Naive B cell (primary cell): ENCODE measurements around the gene ANO10. TPM values are rescaled to one million over a fixed set of nuclear protein-coding genes. Genes with fewer than 3 reads are reported as not detected.
A peak's percentile ranks its signal among the peaks of the same experiment; 100 is the strongest.
"Not testable (repeated sequence)": the region's sequence is repeated elsewhere in the genome, so short reads cannot be mapped to it uniquely, and the experiment has no call there.

ENCODE experiments used
- ATAC-seq, 2 donors: fragments of 150-1000 bp; cut with Tn5 transposase; 2 replicates each; pipeline ENCODE4 v1.10.0; 2021; ENCODE audit warnings: low read depth in 2 of 2, mild to moderate bottlenecking in 2 of 2, moderate library complexity in 2 of 2
- DNase-seq: peaks from one replicate; pipeline ENCODE4 v3.0.0; 2022
- H3K27ac Mint-ChIP-seq, 6 donors: one replicate each; pipeline ENCODE4 v1.8.0; 2020 to 2022; ENCODE audit warnings: mild to moderate bottlenecking in 6 of 6, mixed read lengths in 6 of 6, moderate library complexity in 5 of 6, inconsistent platforms in 2 of 6
- H3K27me3 Mint-ChIP-seq, 3 donors: one replicate each; pipeline ENCODE4 v1.8.0; 2021 to 2022; ENCODE audit warnings: mixed read lengths in 3 of 3, mild to moderate bottlenecking in 1 of 3
- H3K36me3 Mint-ChIP-seq, 2 donors: one replicate each; pipeline ENCODE4 v1.8.0; 2020 to 2022; ENCODE audit warnings: mixed read lengths in 2 of 2, inconsistent platforms in 1 of 2, mild to moderate bottlenecking in 1 of 2
- H3K4me1 Mint-ChIP-seq, 3 donors: one replicate each; pipeline ENCODE4 v1.8.0; 2020 to 2022; ENCODE audit warnings: mixed read lengths in 3 of 3, inconsistent platforms in 1 of 3, mild to moderate bottlenecking in 1 of 3, moderate library complexity in 1 of 3
- H3K4me3 Mint-ChIP-seq, 8 donors: one replicate each; pipeline ENCODE4 v1.8.0; 2020 to 2022; ENCODE audit warnings: mild to moderate bottlenecking in 8 of 8, mixed read lengths in 8 of 8, moderate library complexity in 8 of 8, inconsistent platforms in 2 of 8
- H3K9me3 Mint-ChIP-seq, 7 donors: one replicate each; pipeline ENCODE4 v1.8.0; 2020 to 2022; ENCODE audit warnings: mixed read lengths in 7 of 7, mild to moderate bottlenecking in 5 of 7, inconsistent platforms in 2 of 7, moderate library complexity in 1 of 7
- polyA plus RNA-seq, 6 donors: library from polyadenylated mRNA; unstranded; fragments of 300-500 nt; fragmentation: Illumina TruSeq; gene quantifications; one replicate each; pipeline ENCODE4 v1.2.3, GENCODE V29; 2021; ENCODE audit warnings: low read depth in 6 of 6

Gene ANO10
- polyA plus RNA-seq, 6 donors from 2014 or later = 2.9 to 5.1 (median 3.8) TPM

DNA sequence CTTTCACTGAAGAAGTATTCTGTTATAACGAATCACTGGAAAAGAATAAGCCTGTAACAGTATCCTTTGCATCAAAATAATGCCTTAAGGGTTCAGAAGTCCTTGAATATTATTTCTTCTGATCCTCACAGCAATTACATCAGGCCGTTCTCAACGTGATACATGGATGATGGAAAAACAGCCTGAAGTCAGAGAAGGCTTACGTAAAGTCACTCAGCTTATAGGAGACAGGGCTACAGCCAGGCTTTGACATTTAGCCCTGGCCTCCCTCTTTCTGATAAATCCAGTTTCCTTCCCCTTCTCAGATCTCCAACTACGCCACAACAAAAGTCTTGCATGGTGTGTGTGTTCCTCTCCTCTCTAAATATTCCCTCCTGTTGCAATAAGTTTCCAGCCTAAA lies 131.9 kb downstream of the ANO10 start:
- Mint-ChIP-seq H3K4me1 (no peaks in the 10 kb centered on the region), H3K9me3 (peaks cover 0 to 7% (median 0%) of the 10 kb centered on the region in 7 donors), H3K4me3 (no peak overlapping the region), H3K27me3 (no peaks in the 10 kb centered on the region), H3K27ac (no peak overlapping the region), H3K36me3 (no peaks in the 10 kb centered on the region)
- no peak for ATAC-seq
- DNase-seq = no peak

DNA sequence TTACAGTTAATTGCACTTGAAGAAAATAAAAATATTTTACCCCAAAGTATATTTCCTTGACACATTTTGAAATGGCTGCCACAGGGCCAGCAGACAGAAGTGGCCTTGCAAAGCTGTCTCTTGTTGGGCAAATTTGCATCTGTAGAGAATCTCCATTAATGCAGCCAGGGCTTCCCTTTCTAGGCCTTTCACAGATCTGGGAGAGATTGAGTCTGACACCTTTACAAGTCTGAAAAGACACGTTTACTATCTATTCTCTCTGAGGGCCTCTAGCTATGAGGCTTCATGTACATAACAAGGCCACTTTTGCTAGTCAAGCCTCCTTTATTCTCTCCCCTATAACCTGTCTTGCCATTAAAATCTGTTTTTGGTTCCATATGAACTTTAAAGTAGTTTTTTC lies 135.9 kb downstream of the ANO10 start:
- H3K27me3 Mint-ChIP-seq = no peaks in the 10 kb centered on the region
- H3K36me3 Mint-ChIP-seq = no peaks in the 10 kb centered on the region
- H3K4me3 Mint-ChIP-seq = no peak overlapping the region
- peaks cover 0 to 5% (median 0%) of the 10 kb centered on the region in 7 donors for H3K9me3 Mint-ChIP-seq
- ATAC-seq (no peak), DNase-seq (no peak)
- H3K27ac Mint-ChIP-seq = no peak overlapping the region
- no peaks in the 10 kb centered on the region for H3K4me1 Mint-ChIP-seq

GRCh38 chr3:43484926-43485488 lies 136.8 kb downstream of the ANO10 start:
- H3K4me1 Mint-ChIP-seq = no peaks in the 10 kb centered on the region
- H3K9me3 Mint-ChIP-seq = peaks cover 0 to 5% (median 0%) of the 10 kb centered on the region in 7 donors
- ATAC-seq (no peak), DNase-seq (no peak)
- no peak overlapping the region for H3K27ac Mint-ChIP-seq
- peak overlapping the region in 1 of 8 donors; percentile 2 for H3K4me3 Mint-ChIP-seq
- H3K36me3 Mint-ChIP-seq = no peaks in the 10 kb centered on the region
- H3K27me3 Mint-ChIP-seq = no peaks in the 10 kb centered on the region

- DNase-seq = no peak
- no peaks in the 10 kb centered on the region for H3K4me1 Mint-ChIP-seq
- H3K9me3 Mint-ChIP-seq = peaks cover 0 to 3% (median 0%) of the 10 kb centered on the region in 7 donors
- no peaks in the 10 kb centered on the region for H3K36me3 Mint-ChIP-seq
- H3K27me3 Mint-ChIP-seq = no peaks in the 10 kb centered on the region
- H3K4me3 Mint-ChIP-seq = no peak overlapping the region
- peak overlapping the region in 1 of 6 donors; percentile 49 for H3K27ac Mint-ChIP-seq
- ATAC-seq = no peak
Observed at GRCh38 chr3:43481375-43481774, 140.4 kb downstream of the ANO10 start.

- not testable (repeated sequence) for H3K36me3 Mint-ChIP-seq, ATAC-seq, H3K4me1 Mint-ChIP-seq, DNase-seq, H3K27ac Mint-ChIP-seq, H3K9me3 Mint-ChIP-seq, H3K4me3 Mint-ChIP-seq, H3K27me3 Mint-ChIP-seq
Observed at GRCh38 chr3:43478839-43479238, 143.0 kb downstream of the ANO10 start.

DNA sequence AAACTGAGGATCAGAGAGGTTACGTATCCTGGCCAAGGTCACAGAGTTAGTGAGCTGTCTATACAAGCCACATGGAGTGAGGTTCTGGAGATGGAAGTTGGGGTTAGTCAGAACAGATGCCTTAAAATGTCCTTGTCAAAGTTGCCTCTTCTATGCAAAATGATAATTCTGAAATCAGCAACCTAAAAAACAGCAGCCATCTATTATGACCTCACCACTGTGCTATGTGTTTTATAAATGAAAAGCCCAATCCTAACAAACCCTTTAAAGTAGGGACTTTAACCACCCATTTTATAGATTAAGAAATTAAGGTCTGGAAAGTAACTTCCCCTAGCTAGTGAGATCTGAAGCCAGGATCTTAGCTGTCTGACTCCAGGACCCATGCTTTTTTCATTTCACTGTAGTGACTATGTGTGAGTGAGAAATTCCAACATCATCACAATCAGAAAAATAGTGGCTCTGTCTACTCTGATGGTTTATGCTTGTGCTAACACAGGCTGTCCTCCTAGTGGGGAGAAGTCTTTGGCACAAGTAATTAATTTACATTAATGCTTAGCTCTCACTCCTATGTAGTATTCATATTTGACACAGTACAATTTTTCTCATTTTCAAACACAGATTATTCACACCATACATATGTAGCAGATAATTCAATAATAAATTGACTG lies 143.6 kb downstream of the ANO10 start:
- DNase-seq = no peak
- Mint-ChIP-seq H3K27ac (no peak overlapping the region), H3K27me3 (no peaks in the 10 kb centered on the region), H3K4me1 (no peaks in the 10 kb centered on the region), H3K4me3 (no peak overlapping the region), H3K9me3 (no peaks in the 10 kb centered on the region), H3K36me3 (no peaks in the 10 kb centered on the region)
- no peak for ATAC-seq

- H3K4me3 Mint-ChIP-seq = no peak overlapping the region
- peak overlapping the region in 1 of 6 donors; percentile 46 for H3K27ac Mint-ChIP-seq
- H3K4me1 Mint-ChIP-seq = no peaks in the 10 kb centered on the region
- H3K9me3 Mint-ChIP-seq = no peaks in the 10 kb centered on the region
- no peaks in the 10 kb centered on the region for H3K36me3 Mint-ChIP-seq
- ATAC-seq (no peak), DNase-seq (no peak)
- H3K27me3 Mint-ChIP-seq = no peaks in the 10 kb centered on the region
Observed at GRCh38 chr3:43477600-43477999, 144.2 kb downstream of the ANO10 start.

- DNase-seq (no peak), ATAC-seq (no peak)
- Mint-ChIP-seq H3K36me3 (no peaks in the 10 kb centered on the region), H3K27me3 (no peaks in the 10 kb centered on the region), H3K27ac (no peak overlapping the region), H3K4me1 (no peaks in the 10 kb centered on the region), H3K9me3 (no peaks in the 10 kb centered on the region), H3K4me3 (no peak overlapping the region)
Observed at GRCh38 chr3:43473737-43474136, 148.1 kb downstream of the ANO10 start.

DNA sequence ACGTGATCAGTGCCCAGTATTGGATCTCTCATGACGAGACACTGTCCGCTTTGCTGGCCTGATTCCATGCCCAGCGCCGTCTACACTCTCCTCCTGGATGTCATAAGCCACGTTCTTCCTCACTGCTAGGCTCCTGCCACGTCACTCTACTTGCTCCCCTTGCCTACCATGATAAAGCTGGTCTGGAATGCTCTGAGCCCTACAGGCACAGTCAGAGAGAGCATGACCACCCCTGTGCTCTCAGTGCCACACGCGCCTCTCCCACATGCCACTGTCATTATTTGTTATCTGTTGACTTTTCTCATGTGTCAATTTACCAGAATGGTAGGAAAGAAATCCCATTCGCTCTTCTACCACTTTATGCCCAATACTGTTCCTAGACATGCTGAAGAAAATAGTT lies 148.6 kb downstream of the ANO10 start:
- Mint-ChIP-seq H3K36me3 (no peaks in the 10 kb centered on the region), H3K4me3 (no peak overlapping the region), H3K27me3 (no peaks in the 10 kb centered on the region), H3K27ac (peak overlapping the region in 1 of 6 donors; percentile 11), H3K4me1 (no peaks in the 10 kb centered on the region), H3K9me3 (no peaks in the 10 kb centered on the region)
- DNase-seq (no peak), ATAC-seq (no peak)

DNA sequence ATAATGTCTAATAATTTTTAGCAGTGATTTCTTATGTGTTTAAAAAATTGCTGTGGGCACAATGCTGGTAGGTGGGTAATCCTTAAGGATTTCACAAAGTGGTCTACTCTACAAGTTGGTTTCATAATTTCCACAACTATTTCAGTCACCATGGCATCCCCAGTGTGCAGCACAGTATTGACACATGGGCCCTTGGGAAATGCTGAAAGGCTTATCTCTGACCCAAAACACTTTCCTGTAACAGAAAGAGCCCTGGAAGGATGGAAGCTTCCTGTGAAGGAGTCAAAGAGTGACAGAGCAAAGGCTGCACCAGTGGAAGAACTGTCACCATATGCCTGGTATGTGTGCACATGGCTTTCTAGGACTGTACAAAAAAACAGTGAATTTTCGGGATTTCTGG lies 153.7 kb downstream of the ANO10 start:
- Mint-ChIP-seq H3K4me3 (no peak overlapping the region), H3K9me3 (peaks cover 0 to 6% (median 2%) of the 10 kb centered on the region in 7 donors), H3K4me1 (no peaks in the 10 kb centered on the region), H3K27me3 (no peaks in the 10 kb centered on the region), H3K27ac (no peak overlapping the region), H3K36me3 (peaks cover 0 to 10% of the 10 kb centered on the region in 2 donors)
- no peak for ATAC-seq
- DNase-seq = no peak

GRCh38 chr3:43465109-43465508 lies 156.7 kb downstream of the ANO10 start:
- no peak for ATAC-seq
- H3K9me3 Mint-ChIP-seq = peaks cover 0 to 22% (median 9%) of the 10 kb centered on the region in 7 donors
- no peak overlapping the region for H3K27ac Mint-ChIP-seq
- no peak for DNase-seq
- H3K4me1 Mint-ChIP-seq = no peaks in the 10 kb centered on the region
- no peak overlapping the region for H3K4me3 Mint-ChIP-seq
- H3K27me3 Mint-ChIP-seq = peaks cover 0 to 5% (median 0%) of the 10 kb centered on the region in 3 donors
- peaks cover 15 to 16% of the 10 kb centered on the region in 2 donors for H3K36me3 Mint-ChIP-seq

GRCh38 chr3:43462566-43462965 lies 159.2 kb downstream of the ANO10 start:
- H3K4me3 Mint-ChIP-seq, H3K4me1 Mint-ChIP-seq, DNase-seq, H3K27me3 Mint-ChIP-seq, ATAC-seq, H3K27ac Mint-ChIP-seq: not testable (repeated sequence)
- peaks cover 0 to 22% (median 9%) of the 10 kb centered on the region in 7 donors for H3K9me3 Mint-ChIP-seq
- peaks cover 15 to 16% of the 10 kb centered on the region in 2 donors for H3K36me3 Mint-ChIP-seq

GRCh38 chr3:43461345-43461744 lies 160.5 kb downstream of the ANO10 start:
- no peak for DNase-seq
- peaks cover 15 to 16% of the 10 kb centered on the region in 2 donors for H3K36me3 Mint-ChIP-seq
- no peaks in the 10 kb centered on the region for H3K4me1 Mint-ChIP-seq
- H3K4me3 Mint-ChIP-seq = no peak overlapping the region
- peaks cover 0 to 30% (median 11%) of the 10 kb centered on the region in 7 donors for H3K9me3 Mint-ChIP-seq
- no peak for ATAC-seq
- H3K27me3 Mint-ChIP-seq = peaks cover 0 to 5% (median 0%) of the 10 kb centered on the region in 3 donors
- no peak overlapping the region for H3K27ac Mint-ChIP-seq

DNA sequence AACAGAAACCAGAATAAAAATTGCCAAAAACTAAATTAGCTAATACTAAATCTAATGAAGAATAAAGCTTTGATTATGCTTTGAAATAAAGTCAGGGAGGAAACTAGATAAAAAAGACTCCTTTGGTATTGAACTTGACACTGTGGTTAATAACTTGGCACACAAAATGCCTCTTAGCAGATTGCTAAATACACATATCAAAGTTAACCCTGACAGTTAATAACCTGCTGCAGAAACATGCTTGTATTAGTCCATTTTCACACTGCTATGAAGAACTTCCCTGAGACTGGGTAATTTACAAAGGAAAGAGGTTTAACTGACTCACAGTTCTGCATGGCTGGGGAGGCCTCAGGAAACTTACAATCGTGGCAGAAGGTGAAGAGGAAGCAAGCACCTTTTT lies 164.8 kb downstream of the ANO10 start:
- DNase-seq, H3K4me3 Mint-ChIP-seq, H3K27me3 Mint-ChIP-seq, H3K27ac Mint-ChIP-seq, H3K4me1 Mint-ChIP-seq, ATAC-seq: not testable (repeated sequence)
- H3K36me3 Mint-ChIP-seq = peaks cover 0 to 14% of the 10 kb centered on the region in 2 donors
- peaks cover 0 to 18% (median 4%) of the 10 kb centered on the region in 7 donors for H3K9me3 Mint-ChIP-seq
